Right renal cortex interstitium (tissue), 3 donors: ENCODE data around the gene ETV6. TPM values are rescaled to one million over a fixed set of nuclear protein-coding genes. Genes with fewer than 3 reads are reported as not detected.

Experiments used
- DNase-seq, 3 donors: peaks; one replicate each; pipeline ENCODE4 v3.0.0-alpha.2; 2013; ENCODE audit warnings: low read depth in 3 of 3, low spot score in 2 of 3
- polyA plus RNA-seq, 3 donors: library from polyadenylated mRNA; unstranded; fragments of 120-200 nt; gene quantifications; one replicate each; pipeline ENCODE4 v1.2.1, GENCODE V29; 2013; ENCODE audit not compliant: insufficient read length in 3 of 3

ETV6 gene
- polyA plus RNA-seq, 3 donors: 12.8 to 13.3 (median 13.0) TPM

- no peak for DNase-seq
Measured at GRCh38 chr12:11820476-11820875, 171.0 kb downstream of the ETV6 start.

- no peak for DNase-seq
Measured at GRCh38 chr12:11821386-11822080, 172.1 kb downstream of the ETV6 start.

GRCh38 chr12:11822081-11822834 lies 172.8 kb downstream of the ETV6 start:
- no peak for DNase-seq

GRCh38 chr12:11823043-11823442 lies 173.6 kb downstream of the ETV6 start:
- no peak for DNase-seq

- DNase-seq: no peak
Measured at GRCh38 chr12:11823593-11823992, 174.1 kb downstream of the ETV6 start.

GRCh38 chr12:11824069-11824468 lies 174.6 kb downstream of the ETV6 start:
- no peak for DNase-seq

GRCh38 chr12:11824736-11825135 lies 175.3 kb downstream of the ETV6 start:
- no peak for DNase-seq

- DNase-seq: no peak
Measured at GRCh38 chr12:11825278-11825677, 175.8 kb downstream of the ETV6 start.

GRCh38 chr12:11826574-11826973 lies 177.1 kb downstream of the ETV6 start:
- no peak for DNase-seq

- no peak for DNase-seq
Measured at GRCh38 chr12:11827091-11828061, 177.9 kb downstream of the ETV6 start.

- no peak for DNase-seq
Measured at GRCh38 chr12:11829764-11830194, 180.3 kb downstream of the ETV6 start.

GRCh38 chr12:11830307-11830801 lies 180.9 kb downstream of the ETV6 start:
- DNase-seq: no peak

- no peak for DNase-seq
Measured at GRCh38 chr12:11832093-11832492, 182.6 kb downstream of the ETV6 start.

GRCh38 chr12:11833174-11833895 lies 183.9 kb downstream of the ETV6 start:
- no peak for DNase-seq

- no peak for DNase-seq
Measured at GRCh38 chr12:11834104-11834812, 184.8 kb downstream of the ETV6 start.

- DNase-seq: no peak
Measured at GRCh38 chr12:11834931-11835330, 185.5 kb downstream of the ETV6 start.

- no peak for DNase-seq
Measured at GRCh38 chr12:11836282-11837151, 187.0 kb downstream of the ETV6 start.

GRCh38 chr12:11837216-11837934 lies 187.9 kb downstream of the ETV6 start:
- DNase-seq: no peak
